ENCODE measurements around the gene SLC38A9. TPM values are rescaled to one million over a fixed set of nuclear protein-coding genes. Genes with fewer than 3 reads are reported as not detected.

SLC38A9 gene
- polyA plus RNA-seq, 1 of the 3 experiments (the other 2 are of a cell fraction): 6.9 TPM

DNA sequence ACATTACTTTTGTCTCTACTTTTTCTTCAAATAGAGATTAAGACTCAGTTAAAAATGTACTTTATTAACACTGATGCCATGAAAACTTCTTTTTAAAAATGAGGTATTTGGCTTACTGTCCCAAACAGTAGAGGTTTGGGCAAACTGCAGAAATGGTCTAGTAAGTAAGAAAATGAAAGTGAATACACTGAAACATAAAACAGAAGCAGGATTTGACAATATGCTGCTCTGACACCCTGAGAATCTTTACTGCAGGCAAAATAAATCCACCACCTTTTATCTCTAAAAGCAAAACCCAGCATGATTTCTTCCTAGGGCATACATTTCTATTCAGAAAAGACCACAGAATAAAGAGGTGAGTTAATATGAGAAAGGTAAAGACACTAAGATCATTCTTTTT, 86.2 kb downstream of the SLC38A9 start:
- Histone ChIP-seq H3K79me2 (ENCODE audit: insufficient read depth) (no peaks in the 10 kb centered on the region), H4K20me1 (ENCODE audit: insufficient read depth) (no peaks in the 10 kb centered on the region), H3K9me2 (no peaks in the 10 kb centered on the region), H3K4me3 (ENCODE audit: low read depth in 2 of 2, low read length in 1 of 2) (no peak overlapping the region), H3K27me3 (ENCODE audit: insufficient read depth) (no peaks in the 10 kb centered on the region), H3K4me2 (no peak overlapping the region), H3K27ac (ENCODE audit: low read depth in 2 of 2, low read length in 1 of 2) (peak overlapping the region in 1 of 2 experiments; percentile 43; a peak in 2 of 4 replicates), H2AFZ (ENCODE audit: low read depth) (no peak overlapping the region), H3K36me3 (replicated peaks in 1 of 2; ENCODE audit: control insufficient read depth in 1 of 2, insufficient read depth in 2 of 2, low read length in 1 of 2) (no peaks in the 10 kb centered on the region), H3F3A (replicated peaks; ENCODE audit: insufficient read depth) (peaks cover 10% of the 10 kb centered on the region), H3K9me3 (no peaks in the 10 kb centered on the region), H3K4me1 (ENCODE audit: control insufficient read depth in 1 of 2, insufficient read depth in 2 of 2, low read depth in 1 of 2, low read length in 1 of 2) (peaks cover 7 to 14% of the 10 kb centered on the region in 2 experiments; a peak in 3 of 4 replicates), H3K9ac (no peak overlapping the region)
- TF ChIP-seq, protein P1, sequence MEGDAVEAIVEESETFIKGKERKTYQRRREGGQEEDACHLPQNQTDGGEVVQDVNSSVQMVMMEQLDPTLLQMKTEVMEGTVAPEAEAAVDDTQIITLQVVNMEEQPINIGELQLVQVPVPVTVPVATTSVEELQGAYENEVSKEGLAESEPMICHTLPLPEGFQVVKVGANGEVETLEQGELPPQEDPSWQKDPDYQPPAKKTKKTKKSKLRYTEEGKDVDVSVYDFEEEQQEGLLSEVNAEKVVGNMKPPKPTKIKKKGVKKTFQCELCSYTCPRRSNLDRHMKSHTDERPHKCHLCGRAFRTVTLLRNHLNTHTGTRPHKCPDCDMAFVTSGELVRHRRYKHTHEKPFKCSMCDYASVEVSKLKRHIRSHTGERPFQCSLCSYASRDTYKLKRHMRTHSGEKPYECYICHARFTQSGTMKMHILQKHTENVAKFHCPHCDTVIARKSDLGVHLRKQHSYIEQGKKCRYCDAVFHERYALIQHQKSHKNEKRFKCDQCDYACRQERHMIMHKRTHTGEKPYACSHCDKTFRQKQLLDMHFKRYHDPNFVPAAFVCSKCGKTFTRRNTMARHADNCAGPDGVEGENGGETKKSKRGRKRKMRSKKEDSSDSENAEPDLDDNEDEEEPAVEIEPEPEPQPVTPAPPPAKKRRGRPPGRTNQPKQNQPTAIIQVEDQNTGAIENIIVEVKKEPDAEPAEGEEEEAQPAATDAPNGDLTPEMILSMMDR (IDR thresholded peaks at IDR 0.05): no peak
- TF ChIP-seq GATA2 (CRISPR knock-in tag; IDR thresholded peaks at IDR 0.05): no peak
- TF ChIP-seq RFX5 (IDR thresholded peaks at IDR 0.05; ENCODE audit: low read length): no peak
- TF ChIP-seq, protein P2, sequence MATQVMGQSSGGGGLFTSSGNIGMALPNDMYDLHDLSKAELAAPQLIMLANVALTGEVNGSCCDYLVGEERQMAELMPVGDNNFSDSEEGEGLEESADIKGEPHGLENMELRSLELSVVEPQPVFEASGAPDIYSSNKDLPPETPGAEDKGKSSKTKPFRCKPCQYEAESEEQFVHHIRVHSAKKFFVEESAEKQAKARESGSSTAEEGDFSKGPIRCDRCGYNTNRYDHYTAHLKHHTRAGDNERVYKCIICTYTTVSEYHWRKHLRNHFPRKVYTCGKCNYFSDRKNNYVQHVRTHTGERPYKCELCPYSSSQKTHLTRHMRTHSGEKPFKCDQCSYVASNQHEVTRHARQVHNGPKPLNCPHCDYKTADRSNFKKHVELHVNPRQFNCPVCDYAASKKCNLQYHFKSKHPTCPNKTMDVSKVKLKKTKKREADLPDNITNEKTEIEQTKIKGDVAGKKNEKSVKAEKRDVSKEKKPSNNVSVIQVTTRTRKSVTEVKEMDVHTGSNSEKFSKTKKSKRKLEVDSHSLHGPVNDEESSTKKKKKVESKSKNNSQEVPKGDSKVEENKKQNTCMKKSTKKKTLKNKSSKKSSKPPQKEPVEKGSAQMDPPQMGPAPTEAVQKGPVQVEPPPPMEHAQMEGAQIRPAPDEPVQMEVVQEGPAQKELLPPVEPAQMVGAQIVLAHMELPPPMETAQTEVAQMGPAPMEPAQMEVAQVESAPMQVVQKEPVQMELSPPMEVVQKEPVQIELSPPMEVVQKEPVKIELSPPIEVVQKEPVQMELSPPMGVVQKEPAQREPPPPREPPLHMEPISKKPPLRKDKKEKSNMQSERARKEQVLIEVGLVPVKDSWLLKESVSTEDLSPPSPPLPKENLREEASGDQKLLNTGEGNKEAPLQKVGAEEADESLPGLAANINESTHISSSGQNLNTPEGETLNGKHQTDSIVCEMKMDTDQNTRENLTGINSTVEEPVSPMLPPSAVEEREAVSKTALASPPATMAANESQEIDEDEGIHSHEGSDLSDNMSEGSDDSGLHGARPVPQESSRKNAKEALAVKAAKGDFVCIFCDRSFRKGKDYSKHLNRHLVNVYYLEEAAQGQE (IDR thresholded peaks at IDR 0.05; ENCODE audit: low read depth, low read length): no peak
- TF ChIP-seq SMC3 (IDR thresholded peaks at IDR 0.05; ENCODE audit: low read depth, low read length): no peak
- TF ChIP-seq SIN3A (IDR thresholded peaks at IDR 0.05; ENCODE audit: borderline replicate concordance, low read depth, low read length): no peak
- TF ChIP-seq JUND (IDR thresholded peaks at IDR 0.05): no peak
- no peak for TF ChIP-seq NRF1 (IDR thresholded peaks at IDR 0.05; ENCODE audit: low read depth, low read length)
- no peak for TF ChIP-seq YY1 (IDR thresholded peaks at IDR 0.05; ENCODE audit: low read depth)
- TF ChIP-seq, protein P3, sequence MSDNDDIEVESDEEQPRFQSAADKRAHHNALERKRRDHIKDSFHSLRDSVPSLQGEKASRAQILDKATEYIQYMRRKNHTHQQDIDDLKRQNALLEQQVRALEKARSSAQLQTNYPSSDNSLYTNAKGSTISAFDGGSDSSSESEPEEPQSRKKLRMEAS (IDR thresholded peaks at IDR 0.05; ENCODE audit: low read depth): no peak
- DNase-seq: no peak
- ChIA-PET POLR2A (no interaction called here), CTCF (no interaction called here)

DNA sequence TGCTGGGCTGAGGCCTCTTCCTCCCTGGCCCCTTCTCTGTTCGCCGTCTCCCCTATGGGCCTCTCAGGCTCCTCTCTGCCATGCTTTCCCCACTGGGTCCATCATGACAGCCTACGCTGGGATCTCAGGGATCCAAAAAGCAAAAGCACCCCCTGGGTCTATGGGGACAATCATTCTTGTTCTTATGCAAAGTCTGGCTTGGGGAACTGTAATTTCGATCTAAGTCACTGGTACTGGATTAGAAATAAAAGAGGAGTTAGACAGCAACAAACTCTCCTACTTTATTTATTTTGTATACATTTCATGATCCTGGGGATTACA, 86.6 kb downstream of the SLC38A9 start:
- H3K79me2 ChIP-seq (ENCODE audit: insufficient read depth): no peaks in the 10 kb centered on the region
- no peaks in the 10 kb centered on the region for H3K36me3 ChIP-seq (replicated peaks in 1 of 2; ENCODE audit: control insufficient read depth in 1 of 2, insufficient read depth in 2 of 2, low read length in 1 of 2)
- H3K9me3 ChIP-seq: no peaks in the 10 kb centered on the region
- no peak overlapping the region for H2AFZ ChIP-seq (ENCODE audit: low read depth)
- no peak overlapping the region for H3K4me3 ChIP-seq (ENCODE audit: low read depth in 2 of 2, low read length in 1 of 2)
- no peak for DNase-seq
- TF ChIP-seq ELF1 (IDR thresholded peaks at IDR 0.05) (no peak), EZH2phosphoT487 (IDR thresholded peaks at IDR 0.05; ENCODE audit: borderline replicate concordance, low read depth) (no peak), FOSL2 (IDR thresholded peaks at IDR 0.05; ENCODE audit: borderline replicate concordance, low read depth) (no peak), POLR2AphosphoS5 (IDR thresholded peaks at IDR 0.05; ENCODE audit: low read depth, low read length) (no peak), TEAD4 (IDR thresholded peaks at IDR 0.05; ENCODE audit: borderline replicate concordance, insufficient read depth) (no peak)
- TF ChIP-seq, protein P2 (IDR thresholded peaks at IDR 0.05; ENCODE audit: low read depth, low read length): no peak
- POLR2A ChIA-PET: no interaction called here
- no peak overlapping the region for H3K27ac ChIP-seq (ENCODE audit: low read depth in 2 of 2, low read length in 1 of 2)
- peaks cover 10% of the 10 kb centered on the region for H3F3A ChIP-seq (replicated peaks; ENCODE audit: insufficient read depth)
- H3K9me2 ChIP-seq: no peaks in the 10 kb centered on the region
- no peaks in the 10 kb centered on the region for H4K20me1 ChIP-seq (ENCODE audit: insufficient read depth)
- CTCF ChIA-PET: no interaction called here
- H3K27me3 ChIP-seq (ENCODE audit: insufficient read depth): no peaks in the 10 kb centered on the region
- WGBS (ENCODE audit: low lambda C conversion rate): 95% methylated on average over 4 of the region's 4 CpGs
- H3K4me2 ChIP-seq: no peak overlapping the region
- H3K9ac ChIP-seq: no peak overlapping the region
- peaks cover 7 to 14% of the 10 kb centered on the region in 2 experiments; a peak in 3 of 4 replicates for H3K4me1 ChIP-seq (ENCODE audit: control insufficient read depth in 1 of 2, insufficient read depth in 2 of 2, low read depth in 1 of 2, low read length in 1 of 2)
